ENCODE measurements around the gene PIH1D1.

DNA sequence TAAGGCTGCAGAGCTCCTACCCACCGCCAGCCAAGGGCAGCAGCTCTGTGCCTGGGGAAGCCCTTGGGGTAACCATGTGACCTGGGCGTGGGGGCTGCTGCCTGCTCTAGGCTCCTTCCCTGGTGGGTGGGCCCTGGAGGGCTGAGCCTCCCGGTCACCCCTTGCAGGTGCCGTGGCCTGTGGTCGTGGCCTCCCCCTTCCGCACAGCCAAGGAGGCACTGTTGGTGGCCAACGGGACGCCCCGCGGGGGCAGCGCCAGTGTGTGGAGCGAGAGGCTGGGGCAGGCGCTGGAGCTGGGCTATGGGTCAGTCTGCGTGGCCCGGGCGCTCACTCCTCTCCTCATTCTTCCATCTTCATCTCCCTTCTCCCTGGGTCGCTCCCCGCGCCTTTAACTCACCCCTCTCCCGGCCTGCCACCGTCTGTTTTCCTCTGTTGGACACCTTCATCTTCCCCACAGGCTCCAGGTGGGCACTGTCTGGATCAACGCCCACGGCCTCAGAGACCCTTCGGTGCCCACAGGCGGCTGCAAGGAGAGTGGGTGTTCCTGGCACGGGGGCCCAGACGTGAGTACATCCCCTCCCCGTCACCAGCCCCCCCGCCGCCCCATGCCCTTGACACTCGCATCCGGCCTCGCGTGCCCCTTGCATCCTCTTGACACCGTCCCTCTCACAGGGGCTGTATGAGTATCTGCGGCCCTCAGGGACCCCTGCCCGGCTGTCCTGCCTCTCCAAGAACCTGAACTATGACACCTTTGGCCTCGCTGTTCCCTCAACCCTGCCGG, 12.5 kb upstream of the PIH1D1 start:
- TF ChIP-seq RCOR1 (conservative IDR thresholded peaks at IDR 0.05; ENCODE audit: low read depth, low read length): no peak
- TF ChIP-seq, protein P1, sequence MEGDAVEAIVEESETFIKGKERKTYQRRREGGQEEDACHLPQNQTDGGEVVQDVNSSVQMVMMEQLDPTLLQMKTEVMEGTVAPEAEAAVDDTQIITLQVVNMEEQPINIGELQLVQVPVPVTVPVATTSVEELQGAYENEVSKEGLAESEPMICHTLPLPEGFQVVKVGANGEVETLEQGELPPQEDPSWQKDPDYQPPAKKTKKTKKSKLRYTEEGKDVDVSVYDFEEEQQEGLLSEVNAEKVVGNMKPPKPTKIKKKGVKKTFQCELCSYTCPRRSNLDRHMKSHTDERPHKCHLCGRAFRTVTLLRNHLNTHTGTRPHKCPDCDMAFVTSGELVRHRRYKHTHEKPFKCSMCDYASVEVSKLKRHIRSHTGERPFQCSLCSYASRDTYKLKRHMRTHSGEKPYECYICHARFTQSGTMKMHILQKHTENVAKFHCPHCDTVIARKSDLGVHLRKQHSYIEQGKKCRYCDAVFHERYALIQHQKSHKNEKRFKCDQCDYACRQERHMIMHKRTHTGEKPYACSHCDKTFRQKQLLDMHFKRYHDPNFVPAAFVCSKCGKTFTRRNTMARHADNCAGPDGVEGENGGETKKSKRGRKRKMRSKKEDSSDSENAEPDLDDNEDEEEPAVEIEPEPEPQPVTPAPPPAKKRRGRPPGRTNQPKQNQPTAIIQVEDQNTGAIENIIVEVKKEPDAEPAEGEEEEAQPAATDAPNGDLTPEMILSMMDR (IDR thresholded peaks at IDR 0.05 in 2 of 3, conservative IDR thresholded peaks at IDR 0.05 in 1 of 3; ENCODE audit: control insufficient read depth in 2 of 3, extremely low read depth in 1 of 3, insufficient read depth in 1 of 3, low read depth in 3 of 3, low read length in 3 of 3): no peak
- no peak for TF ChIP-seq CHD4 (IDR thresholded peaks at IDR 0.05)
- TF ChIP-seq, protein P2, sequence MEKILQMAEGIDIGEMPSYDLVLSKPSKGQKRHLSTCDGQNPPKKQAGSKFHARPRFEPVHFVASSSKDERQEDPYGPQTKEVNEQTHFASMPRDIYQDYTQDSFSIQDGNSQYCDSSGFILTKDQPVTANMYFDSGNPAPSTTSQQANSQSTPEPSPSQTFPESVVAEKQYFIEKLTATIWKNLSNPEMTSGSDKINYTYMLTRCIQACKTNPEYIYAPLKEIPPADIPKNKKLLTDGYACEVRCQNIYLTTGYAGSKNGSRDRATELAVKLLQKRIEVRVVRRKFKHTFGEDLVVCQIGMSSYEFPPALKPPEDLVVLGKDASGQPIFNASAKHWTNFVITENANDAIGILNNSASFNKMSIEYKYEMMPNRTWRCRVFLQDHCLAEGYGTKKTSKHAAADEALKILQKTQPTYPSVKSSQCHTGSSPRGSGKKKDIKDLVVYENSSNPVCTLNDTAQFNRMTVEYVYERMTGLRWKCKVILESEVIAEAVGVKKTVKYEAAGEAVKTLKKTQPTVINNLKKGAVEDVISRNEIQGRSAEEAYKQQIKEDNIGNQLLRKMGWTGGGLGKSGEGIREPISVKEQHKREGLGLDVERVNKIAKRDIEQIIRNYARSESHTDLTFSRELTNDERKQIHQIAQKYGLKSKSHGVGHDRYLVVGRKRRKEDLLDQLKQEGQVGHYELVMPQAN (conservative IDR thresholded peaks at IDR 0.05): no peak
- TF ChIP-seq, protein P3, sequence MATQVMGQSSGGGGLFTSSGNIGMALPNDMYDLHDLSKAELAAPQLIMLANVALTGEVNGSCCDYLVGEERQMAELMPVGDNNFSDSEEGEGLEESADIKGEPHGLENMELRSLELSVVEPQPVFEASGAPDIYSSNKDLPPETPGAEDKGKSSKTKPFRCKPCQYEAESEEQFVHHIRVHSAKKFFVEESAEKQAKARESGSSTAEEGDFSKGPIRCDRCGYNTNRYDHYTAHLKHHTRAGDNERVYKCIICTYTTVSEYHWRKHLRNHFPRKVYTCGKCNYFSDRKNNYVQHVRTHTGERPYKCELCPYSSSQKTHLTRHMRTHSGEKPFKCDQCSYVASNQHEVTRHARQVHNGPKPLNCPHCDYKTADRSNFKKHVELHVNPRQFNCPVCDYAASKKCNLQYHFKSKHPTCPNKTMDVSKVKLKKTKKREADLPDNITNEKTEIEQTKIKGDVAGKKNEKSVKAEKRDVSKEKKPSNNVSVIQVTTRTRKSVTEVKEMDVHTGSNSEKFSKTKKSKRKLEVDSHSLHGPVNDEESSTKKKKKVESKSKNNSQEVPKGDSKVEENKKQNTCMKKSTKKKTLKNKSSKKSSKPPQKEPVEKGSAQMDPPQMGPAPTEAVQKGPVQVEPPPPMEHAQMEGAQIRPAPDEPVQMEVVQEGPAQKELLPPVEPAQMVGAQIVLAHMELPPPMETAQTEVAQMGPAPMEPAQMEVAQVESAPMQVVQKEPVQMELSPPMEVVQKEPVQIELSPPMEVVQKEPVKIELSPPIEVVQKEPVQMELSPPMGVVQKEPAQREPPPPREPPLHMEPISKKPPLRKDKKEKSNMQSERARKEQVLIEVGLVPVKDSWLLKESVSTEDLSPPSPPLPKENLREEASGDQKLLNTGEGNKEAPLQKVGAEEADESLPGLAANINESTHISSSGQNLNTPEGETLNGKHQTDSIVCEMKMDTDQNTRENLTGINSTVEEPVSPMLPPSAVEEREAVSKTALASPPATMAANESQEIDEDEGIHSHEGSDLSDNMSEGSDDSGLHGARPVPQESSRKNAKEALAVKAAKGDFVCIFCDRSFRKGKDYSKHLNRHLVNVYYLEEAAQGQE (IDR thresholded peaks at IDR 0.05; ENCODE audit: low read depth, low read length): no peak
- no peak for TF ChIP-seq ZNF217 (IDR thresholded peaks at IDR 0.05)
- no peak for TF ChIP-seq JUND (IDR thresholded peaks at IDR 0.05; ENCODE audit: low read depth, low read length)
- TF ChIP-seq EZH2 (IDR thresholded peaks at IDR 0.05; ENCODE audit: borderline replicate concordance, control insufficient read depth, low read depth, low read length): no peak
- TF ChIP-seq, protein P4, sequence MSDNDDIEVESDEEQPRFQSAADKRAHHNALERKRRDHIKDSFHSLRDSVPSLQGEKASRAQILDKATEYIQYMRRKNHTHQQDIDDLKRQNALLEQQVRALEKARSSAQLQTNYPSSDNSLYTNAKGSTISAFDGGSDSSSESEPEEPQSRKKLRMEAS (IDR thresholded peaks at IDR 0.05; ENCODE audit: low read depth, low read length): no peak
- no peak for TF ChIP-seq FOS (IDR thresholded peaks at IDR 0.05; ENCODE audit: borderline replicate concordance, extremely low read depth, insufficient read length)
- no peak for TF ChIP-seq TAF1 (IDR thresholded peaks at IDR 0.05; ENCODE audit: borderline replicate concordance, low read depth, low read length)
- no peak for TF ChIP-seq SMAD1 (IDR thresholded peaks at IDR 0.05; ENCODE audit: low read depth, partially characterized antibody)
- TF ChIP-seq MXI1 (IDR thresholded peaks at IDR 0.05; ENCODE audit: low read depth, low read length): no peak
- no peak for TF ChIP-seq SIX5 (IDR thresholded peaks at IDR 0.05; ENCODE audit: low read depth, low read length, severe bottlenecking)
